NCI-H446 treated with DMSO at 0.1 percent for 48 hours (cell line): ENCODE data around the gene TERC.

Experiments
- DNase-seq: peaks from one replicate; lab custom pipeline; 2025; lab: John Stamatoyannopoulos, UW

TERC gene

GRCh38 chr3:169764882-169765612 lies at the start of gene TERC:
TSS of gene TERC (minus strand) at chr3:169765060.
- DNase-seq = peak; percentile 83

GRCh38 chr3:169813757-169814517 lies 49.1 kb upstream of the TERC start:
- DNase-seq = no peak

DNA sequence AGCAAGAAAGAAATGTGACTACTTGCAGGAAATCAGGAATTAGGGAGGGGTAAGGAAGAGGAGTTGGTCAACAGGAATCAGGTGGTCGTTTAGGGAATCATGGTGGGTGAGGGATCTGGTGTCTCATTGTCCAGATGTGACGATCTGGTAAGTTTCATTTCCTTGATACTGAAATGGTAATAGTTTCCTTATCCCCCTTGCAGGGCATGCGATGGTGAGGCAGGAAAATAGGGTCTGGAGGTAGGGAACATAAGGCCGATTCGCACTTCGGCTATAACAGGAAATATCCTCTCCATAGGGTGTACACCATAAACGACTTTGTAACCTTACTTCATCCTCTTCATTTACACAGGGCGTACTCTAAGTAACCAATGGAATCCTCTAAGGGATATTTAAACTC lies 48.4 kb upstream of the TERC start:
- no peak for DNase-seq

- DNase-seq = no peak
These were observed 47.7 kb upstream of the TERC start, which contains the start of the genes LRRC34 and LRRIQ4 for GRCh38 chr3:169812332-169813235. TSS of gene LRRC34 (minus strand) at chr3:169812904. CDS start at chr3:169812548, 356 bp downstream. TSS of gene LRRIQ4 (plus strand) at chr3:169812870. CDS start at chr3:169821922, 9,052 bp downstream.

DNA sequence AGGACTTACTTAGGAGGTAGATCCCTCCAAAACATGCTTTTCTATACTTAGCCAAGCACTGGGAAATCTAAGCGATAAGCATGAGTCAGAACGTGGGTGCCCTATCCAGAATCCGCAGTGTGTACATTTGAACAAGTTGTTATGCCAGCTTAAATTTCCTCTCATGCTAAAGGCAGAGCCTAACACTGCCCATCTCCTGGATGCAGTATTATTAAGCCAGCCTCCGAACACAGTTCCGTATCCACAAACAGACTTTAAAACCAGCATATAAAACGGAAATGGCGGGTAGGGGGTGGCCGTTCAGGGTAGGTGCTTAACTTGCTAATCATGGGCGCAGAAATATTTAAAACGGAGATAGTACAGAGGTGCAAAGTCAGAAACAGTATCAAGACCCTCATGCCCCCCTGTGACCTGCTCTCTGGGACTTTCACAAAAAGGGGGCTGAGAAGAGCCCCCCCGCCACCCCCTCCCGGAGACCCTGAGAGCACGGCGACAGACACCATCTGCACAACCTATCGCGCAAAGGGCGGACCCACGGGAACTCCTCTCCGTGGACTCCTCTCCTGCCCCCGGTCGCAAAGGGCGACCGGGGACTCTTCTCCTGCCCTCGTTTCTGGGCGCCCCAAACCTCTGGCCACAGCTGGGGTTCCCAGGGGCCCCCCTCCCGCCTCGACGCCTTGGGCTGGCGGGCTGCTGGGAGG lies 46.9 kb upstream of the TERC start:
- no peak for DNase-seq

GRCh38 chr3:169809230-169809795 lies 44.5 kb upstream of the TERC start:
- DNase-seq = no peak

GRCh38 chr3:169804681-169805080 lies 39.8 kb upstream of the TERC start:
- DNase-seq = no peak

GRCh38 chr3:169792359-169792758 lies 27.5 kb upstream of the TERC start:
- no peak for DNase-seq

DNA sequence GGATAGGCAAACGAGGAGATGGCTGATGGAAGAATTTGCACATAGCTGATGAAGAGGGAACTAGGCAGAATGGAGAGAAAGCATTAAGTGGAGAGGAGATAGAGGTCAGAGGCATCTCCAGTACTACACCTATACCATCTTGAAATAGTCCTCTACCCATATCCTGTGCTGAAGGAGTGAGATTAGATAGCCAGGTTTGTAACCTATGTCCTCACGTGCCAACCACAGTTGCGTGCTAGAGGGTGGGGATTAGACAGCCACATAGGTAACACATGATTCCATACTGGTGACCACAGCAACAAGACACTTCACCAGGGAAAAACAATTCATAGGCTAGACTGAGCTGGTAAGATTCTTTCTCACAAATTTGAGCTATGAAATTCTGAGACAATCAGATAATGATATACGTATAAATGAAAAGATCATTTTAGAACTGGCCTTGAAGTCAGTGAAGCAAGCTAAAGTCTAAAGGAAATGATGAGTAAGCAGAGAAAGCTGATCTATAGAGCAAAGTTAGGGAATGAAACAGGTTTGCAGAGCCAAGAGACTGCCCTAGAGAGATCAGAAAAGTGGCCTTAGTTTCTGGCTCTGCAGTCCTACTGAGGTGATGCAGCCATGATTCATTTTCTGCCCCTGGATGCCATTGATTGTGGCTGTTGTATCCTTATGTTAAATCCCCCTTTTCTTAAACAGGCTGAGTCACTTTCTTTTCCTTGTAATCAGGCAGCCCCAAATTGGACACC lies 26.0 kb upstream of the TERC start:
- DNase-seq = no peak

GRCh38 chr3:169790219-169790618 lies 25.4 kb upstream of the TERC start:
- no peak for DNase-seq

GRCh38 chr3:169787791-169788190 lies 22.9 kb upstream of the TERC start:
- no peak for DNase-seq

DNA sequence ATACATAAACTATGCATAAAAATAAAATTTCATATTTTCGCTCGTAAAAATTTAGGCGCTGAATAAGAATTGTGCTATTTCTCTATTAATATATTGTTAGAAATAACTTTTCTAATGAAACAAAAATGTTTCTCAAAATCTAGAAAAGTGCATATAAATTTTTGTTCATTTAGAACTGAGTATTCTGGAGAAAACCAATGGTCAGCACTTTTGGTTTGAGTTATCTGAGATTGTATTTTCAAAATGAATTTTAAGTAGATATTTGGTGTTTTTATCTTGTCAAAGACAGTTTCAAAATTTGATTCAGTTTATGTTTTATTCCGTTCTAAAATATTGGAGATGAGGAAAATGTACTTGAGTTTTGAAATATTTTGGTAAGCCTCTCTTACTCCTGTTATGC lies 22.3 kb upstream of the TERC start:
- DNase-seq = no peak

GRCh38 chr3:169781209-169781855 lies 16.5 kb upstream of the TERC start:
- no peak for DNase-seq

GRCh38 chr3:169780742-169781141 lies 15.9 kb upstream of the TERC start:
- DNase-seq = no peak

- no peak for DNase-seq
These were observed 13.0 kb upstream of the TERC start for GRCh38 chr3:169777822-169778221.

GRCh38 chr3:169774186-169774585 lies 9.3 kb upstream of the TERC start:
- no peak for DNase-seq

DNA sequence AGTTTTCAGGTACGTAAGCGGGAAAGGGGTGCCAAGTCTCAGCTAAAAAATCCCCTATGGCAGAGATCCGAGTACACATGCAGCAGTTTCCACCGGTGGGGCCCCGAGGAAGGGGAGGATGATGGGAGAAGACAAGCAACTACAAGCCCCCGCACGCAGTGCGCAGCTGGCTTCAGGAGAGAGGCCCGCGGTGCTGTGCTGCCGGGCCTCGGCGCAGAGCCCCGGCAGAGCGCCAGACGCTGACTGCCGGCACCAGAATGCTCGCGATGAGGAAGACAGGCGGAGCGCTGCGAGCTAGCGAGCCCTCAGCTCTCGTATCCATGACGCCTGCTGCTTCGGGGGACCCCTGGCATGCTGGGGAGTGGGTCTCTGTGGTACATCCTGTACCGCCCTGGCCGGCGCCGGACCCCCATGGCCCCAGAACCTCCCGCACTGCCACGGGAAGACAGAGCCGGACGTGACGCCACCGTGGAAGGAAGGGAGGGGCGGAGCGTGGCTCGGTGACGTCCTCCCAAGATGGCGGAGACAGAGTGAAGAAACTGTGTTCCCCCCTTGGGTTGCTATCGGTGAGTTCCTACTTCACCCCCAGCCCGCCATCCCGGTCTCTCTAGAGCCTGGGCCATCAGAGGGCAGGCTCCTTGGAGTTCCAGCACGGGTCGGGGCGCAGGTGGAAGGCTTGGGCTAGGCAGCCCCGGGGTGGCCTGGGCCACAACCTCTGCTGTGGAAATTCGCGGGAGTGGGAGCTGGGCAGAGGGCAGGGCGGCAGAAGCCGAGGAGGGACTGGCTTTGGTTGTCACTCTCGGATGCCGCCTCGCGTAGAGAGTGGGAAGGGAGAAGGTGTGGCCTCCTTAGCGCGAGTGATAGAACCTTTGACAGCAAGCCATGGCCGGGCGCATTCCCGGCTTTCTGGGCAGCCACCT lies 8.3 kb upstream of the TERC start, which contains the start of gene MYNN:
Gene MYNN, plus strand, starts transcription at position 500 of the 920 bp plus-strand sequence. CDS start 900 bp downstream, outside the sequence.
- DNase-seq = peak; percentile 85

DNA sequence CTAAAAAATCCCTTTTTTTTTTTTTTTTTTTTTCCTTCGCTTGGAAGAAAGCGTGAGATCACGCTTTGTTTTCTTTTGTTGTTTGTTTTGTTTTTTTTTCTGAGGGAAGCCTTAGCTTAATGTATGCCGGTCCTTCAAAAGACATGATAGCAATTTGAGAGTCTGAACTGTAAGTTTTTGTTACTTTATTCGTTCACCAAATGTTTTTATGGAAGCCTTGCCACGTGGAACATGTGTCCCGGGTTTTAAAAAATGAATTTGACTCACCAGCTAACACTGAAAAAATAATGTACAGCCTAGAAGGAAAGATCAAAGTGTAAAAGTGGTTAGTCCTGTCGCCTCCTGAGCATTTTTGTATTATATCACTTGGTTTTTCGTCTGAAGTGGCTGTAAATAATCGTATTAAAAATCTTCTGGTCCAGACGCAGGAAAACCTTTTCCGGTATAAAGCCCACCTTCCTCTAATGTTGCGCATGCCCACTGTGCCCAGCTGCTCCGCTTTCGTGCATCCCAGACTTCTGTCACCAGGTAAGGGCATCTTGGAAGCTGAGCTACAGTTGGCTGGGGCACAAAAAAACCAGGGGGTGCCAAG lies 7.5 kb upstream of the TERC start:
- DNase-seq = peak; percentile 80
